GM19099 (cell line): ENCODE data around the gene TENM3.

ENCODE experiments used
- POLR2A ChIP-seq: IDR thresholded peaks from 3 replicates; pipeline ENCODE4 v1.6.1; 2011; ENCODE audit warnings: low read depth; ENCODE audit not compliant: insufficient read length; ENCODE audit errors: extremely low read depth

TENM3 gene

GRCh38 chr4:182409271-182409670 lies 166.1 kb downstream of the TENM3 start:
- no peak for TF ChIP-seq POLR2A

- TF ChIP-seq POLR2A: no peak
These were observed 168.2 kb downstream of the TENM3 start for GRCh38 chr4:182411391-182411790.

GRCh38 chr4:182413550-182413949 lies 170.3 kb downstream of the TENM3 start:
- no peak for TF ChIP-seq POLR2A

- TF ChIP-seq POLR2A: no peak
These were observed 171.9 kb downstream of the TENM3 start for GRCh38 chr4:182415116-182415515.

- TF ChIP-seq POLR2A: no peak
These were observed 172.9 kb downstream of the TENM3 start for GRCh38 chr4:182416067-182416466.

GRCh38 chr4:182418054-182418734 lies 175.0 kb downstream of the TENM3 start:
- no peak for TF ChIP-seq POLR2A

GRCh38 chr4:182420189-182420588 lies 177.0 kb downstream of the TENM3 start:
- no peak for TF ChIP-seq POLR2A

GRCh38 chr4:182421753-182422152 lies 178.6 kb downstream of the TENM3 start:
- TF ChIP-seq POLR2A: no peak

- no peak for TF ChIP-seq POLR2A
These were observed 182.1 kb downstream of the TENM3 start for GRCh38 chr4:182425302-182425701.

- no peak for TF ChIP-seq POLR2A
These were observed 183.7 kb downstream of the TENM3 start for GRCh38 chr4:182426901-182427300.

- no peak for TF ChIP-seq POLR2A
These were observed 184.4 kb downstream of the TENM3 start for GRCh38 chr4:182427554-182427953.

- TF ChIP-seq POLR2A: no peak
These were observed 186.7 kb downstream of the TENM3 start for GRCh38 chr4:182429896-182430295.

- no peak for TF ChIP-seq POLR2A
These were observed 189.6 kb downstream of the TENM3 start for GRCh38 chr4:182432819-182433218.

GRCh38 chr4:182434720-182435119 lies 191.5 kb downstream of the TENM3 start:
- TF ChIP-seq POLR2A: no peak

- no peak for TF ChIP-seq POLR2A
These were observed 192.2 kb downstream of the TENM3 start for GRCh38 chr4:182435401-182435800.

GRCh38 chr4:182443070-182443469 lies 199.9 kb downstream of the TENM3 start:
- no peak for TF ChIP-seq POLR2A

GRCh38 chr4:182447767-182448280 lies 204.6 kb downstream of the TENM3 start:
- TF ChIP-seq POLR2A: no peak
